HCT116 (cell line): ENCODE measurements around the gene CPZ. TPM values are rescaled to one million over a fixed set of nuclear protein-coding genes. Genes with fewer than 3 reads are reported as not detected.

Source experiments
- ATAC-seq: fragments of 200-7000 bp; cut with Tn5 transposase; 2 replicates; pipeline ENCODE4 v1.9.1; 2020; ENCODE audit warnings: mild to moderate bottlenecking, moderate library complexity
- BruUV-seq: library from RNA; stranded (reverse); fragments of 400-500 nt; replicated peaks from 2 replicates; lab custom pipeline; 2021; lab: Mats Ljungman, UMichigan
- CTCF ChIA-PET: fragments of 300-600 bp; sonication (Branson Sonifier 250); formaldehyde crosslinking; loops from one replicate; lab custom pipeline; 2021; ENCODE audit warnings: antibody characterized with exemption; lab: Charles Lee
- POLR2A ChIA-PET: fragments of 300-600, 350-600 bp; sonication (Branson Sonifier 250); formaldehyde crosslinking; loops from one replicate; lab custom pipeline; 2021; ENCODE audit warnings: antibody characterized with exemption; lab: Charles Lee
- RAD21 ChIA-PET, 2 experiments: fragments of 300-600 bp; sonication (Branson Sonifier 250); formaldehyde crosslinking; loops; one replicate each; lab custom pipeline; 2023; ENCODE audit warnings: low total read pairs in 2 of 2; ENCODE audit not compliant: uncharacterized antibody in 2 of 2, unreplicated experiment in 2 of 2, low non-redundant PET in 1 of 2; lab: Charles Lee
- DNase-seq: peaks from one replicate; pipeline ENCODE4 v3.0.0-alpha.2; 2010; ENCODE audit warnings: low read depth, low spot score
- H2AFZ ChIP-seq: fragments of 200-600 bp; shearing (Covaris generic), sonication (generic); 2 replicates; pipeline ENCODE4 v1.6.1; 2017; ENCODE audit warnings: low read depth, mixed run types, mixed read lengths, antibody characterized with exemption, low read length; ENCODE audit not compliant: poor library complexity, severe bottlenecking
- H3K27ac ChIP-seq: 2 replicates; pipeline ENCODE4 v1.5.1; 2012; ENCODE audit warnings: low read depth, low read length
- H3K27me3 ChIP-seq: fragments of 200-600 bp; sonication (generic); 2 replicates; pipeline ENCODE4 v1.6.1; 2016; ENCODE audit warnings: mixed run types, low read length, mixed read lengths; ENCODE audit not compliant: insufficient read depth
- H3K36me3 ChIP-seq, 2 experiments: fragments of 200-500 bp in 1 of 2; fragments of 200-600 bp in 1 of 2; sonication (Bioruptor generic) in 1 of 2; sonication (generic) in 1 of 2; 2 replicates each; pipeline versions ENCODE4 v1.5.1 to v1.6.1; 2014 to 2016; ENCODE audit warnings: low read length in 2 of 2, inconsistent platforms in 1 of 2, mixed read lengths in 1 of 2, mixed run types in 1 of 2; ENCODE audit not compliant: insufficient read depth in 2 of 2, control insufficient read depth in 1 of 2
- H3K4me1 ChIP-seq, 2 experiments: fragments of 200-600 bp in 1 of 2; sonication (generic) in 1 of 2; 2 replicates each; pipeline versions ENCODE4 v1.5.1 to v1.6.1; 2012 to 2017; ENCODE audit warnings: low read length in 2 of 2, inconsistent platforms in 1 of 2, mild to moderate bottlenecking in 1 of 2, mixed read lengths in 1 of 2, mixed run types in 1 of 2, moderate library complexity in 1 of 2; ENCODE audit not compliant: insufficient read depth in 2 of 2, control insufficient read depth in 1 of 2
- H3K4me2 ChIP-seq: fragments of 200-600 bp; sonication (generic); 2 replicates; pipeline ENCODE4 v1.6.1; 2017; ENCODE audit warnings: mixed run types, low read length, mixed read lengths
- H3K4me3 ChIP-seq, 2 experiments: fragments of 200-600 bp in 1 of 2; sonication (generic) in 1 of 2; replicated peaks in 1 of 2; 2 replicates each; pipeline ENCODE4 v1.5.1; 2011 to 2016; ENCODE audit warnings: low read length in 2 of 2, control low read depth in 1 of 2, low read depth in 1 of 2, mild to moderate bottlenecking in 1 of 2, mixed read lengths in 1 of 2, mixed run types in 1 of 2
- H3K79me2 ChIP-seq: fragments of 200-600 bp; sonication (generic); 2 replicates; pipeline ENCODE4 v1.6.1; 2017; ENCODE audit warnings: mild to moderate bottlenecking, mixed run types, low read length, moderate library complexity, mixed read lengths; ENCODE audit not compliant: insufficient read depth
- H3K9ac ChIP-seq: fragments of 200-600 bp; sonication (generic); 2 replicates; pipeline ENCODE4 v1.6.1; 2016; ENCODE audit warnings: low read length, mixed read lengths
- H3K9me2 ChIP-seq: fragments of 200-600 bp; sonication (generic), shearing (Covaris generic); 2 replicates; pipeline ENCODE4 v1.6.1; 2017; ENCODE audit warnings: mixed run types, mild to moderate bottlenecking, moderate library complexity; ENCODE audit not compliant: insufficient read depth
- H3K9me3 ChIP-seq, 2 experiments: fragments of 200-500 bp in 1 of 2; fragments of 200-600 bp in 1 of 2; sonication (Bioruptor generic) in 1 of 2; sonication (generic) in 1 of 2; 2 replicates each; pipeline ENCODE4 v1.6.1; 2014 to 2017; ENCODE audit warnings: low read length in 2 of 2, mixed read lengths in 2 of 2, inconsistent platforms in 1 of 2, low read depth in 1 of 2, mild to moderate bottlenecking in 1 of 2, mixed run types in 1 of 2, moderate library complexity in 1 of 2; ENCODE audit not compliant: control insufficient read depth in 1 of 2, insufficient read depth in 1 of 2
- H4K20me1 ChIP-seq: fragments of 200-600 bp; sonication (generic), shearing (Covaris generic); 2 replicates; pipeline ENCODE4 v1.6.1; 2017; ENCODE audit warnings: mixed run types, mild to moderate bottlenecking, moderate library complexity; ENCODE audit not compliant: insufficient read depth
- CEBPB ChIP-seq: IDR thresholded peaks from 2 replicates; pipeline ENCODE4 v1.6.1; 2012; ENCODE audit warnings: low read depth
- ELF1 ChIP-seq: IDR thresholded peaks from 2 replicates; pipeline ENCODE4 v1.6.1; 2012; ENCODE audit warnings: low read depth, borderline replicate concordance
- EZH2phosphoT487 ChIP-seq: fragments of 200-600 bp; IDR thresholded peaks from 2 replicates; pipeline ENCODE4 v1.6.1; 2018; ENCODE audit warnings: antibody characterized with exemption, borderline replicate concordance
- POLR2A ChIP-seq: IDR thresholded peaks from 2 replicates; pipeline ENCODE4 v1.7.0; 2011; ENCODE audit warnings: borderline replicate concordance; ENCODE audit not compliant: insufficient read depth, insufficient read length; ENCODE audit errors: extremely low read depth
- RAD21 ChIP-seq: IDR thresholded peaks from 2 replicates; pipeline ENCODE4 v1.6.1; 2012; ENCODE audit warnings: low read depth, mild to moderate bottlenecking
- SRF ChIP-seq: IDR thresholded peaks from 2 replicates; pipeline ENCODE4 v1.6.1; 2012; ENCODE audit warnings: low read depth
- ZFX ChIP-seq: fragments of 450-650 bp; IDR thresholded peaks from 2 replicates; pipeline ENCODE4 v1.6.1; 2017
- intact Hi-C: fragments of 100-400 bp; cut with micrococcal nuclease; formaldehyde crosslinking; loops from 2 replicates; pipeline ENCODE4 v1.10.0; 2022
- total RNA-seq: library from RNA; stranded (reverse); gene quantifications from one replicate; pipeline ENCODE4 v1.2.1, GENCODE V29; 2021; ENCODE audit not compliant: unreplicated experiment
- TF ChIP-seq, protein P1 (sequence below): IDR thresholded peaks from 2 replicates; pipeline ENCODE4 v1.6.1; 2012

The CPZ gene
- total RNA-seq, 1 experiment from 2014 or later, result not detected

GRCh38 chr4:8615366-8615765 lies 22.8 kb downstream of the CPZ start:
- CTCF ChIA-PET, result no interaction called here
- Histone ChIP-seq H2AFZ (no peak overlapping the region), H3K9me3 (no peaks in the 10 kb centered on the region), H3K9me2 (no peaks in the 10 kb centered on the region), H3K4me1 (no peaks in the 10 kb centered on the region), H3K4me2 (no peak overlapping the region), H3K36me3 (no peaks in the 10 kb centered on the region), H4K20me1 (no peaks in the 10 kb centered on the region), H3K79me2 (no peaks in the 10 kb centered on the region), H3K27me3 (no peaks in the 10 kb centered on the region), H3K4me3 (no peak overlapping the region)
- intact Hi-C loops, result no loop called here
- RAD21 ChIA-PET, result no interaction called here
- TF ChIP-seq SRF, result no peak
- no peak for TF ChIP-seq POLR2A
- TF ChIP-seq, protein P1, sequence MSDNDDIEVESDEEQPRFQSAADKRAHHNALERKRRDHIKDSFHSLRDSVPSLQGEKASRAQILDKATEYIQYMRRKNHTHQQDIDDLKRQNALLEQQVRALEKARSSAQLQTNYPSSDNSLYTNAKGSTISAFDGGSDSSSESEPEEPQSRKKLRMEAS, result no peak
- TF ChIP-seq CEBPB, result no peak
- no peak for TF ChIP-seq ZFX
- TF ChIP-seq, all 23 proteins: peak for 0
- POLR2A ChIA-PET, result no interaction called here
- H3K27ac ChIP-seq, result no peak overlapping the region
- ATAC-seq, result no peak
- DNase-seq, result no peak
- BruUV-seq, result no TSS peak
- no peak overlapping the region for H3K9ac ChIP-seq

GRCh38 chr4:8615921-8616787 lies 23.6 kb downstream of the CPZ start:
- Histone ChIP-seq H3K79me2 (no peaks in the 10 kb centered on the region), H3K27me3 (no peaks in the 10 kb centered on the region), H3K9ac (no peak overlapping the region), H3K9me2 (no peaks in the 10 kb centered on the region), H3K36me3 (no peaks in the 10 kb centered on the region)
- RAD21 ChIA-PET, result no interaction called here
- CTCF ChIA-PET, result interaction anchor here (1.0 kb wide), 1 partner anchor 9 kb away, joined by 4 read pairs; no protein-coding TSS in a partner anchor
- POLR2A ChIA-PET, result no interaction called here
- no TSS peak for BruUV-seq
- no peak for ATAC-seq
- TF ChIP-seq, protein P1, result no peak
- TF ChIP-seq EZH2phosphoT487, result no peak
- TF ChIP-seq RAD21, result no peak
- no peak for TF ChIP-seq ELF1
- TF ChIP-seq, all 23 proteins: peak for 0
- H3K4me2 ChIP-seq, result no peak overlapping the region
- no peak overlapping the region for H3K4me3 ChIP-seq
- no peak overlapping the region for H3K27ac ChIP-seq
- H3K9me3 ChIP-seq, result no peaks in the 10 kb centered on the region
- no peak for DNase-seq
- no peak overlapping the region for H2AFZ ChIP-seq
- H3K4me1 ChIP-seq, result no peaks in the 10 kb centered on the region
- H4K20me1 ChIP-seq, result no peaks in the 10 kb centered on the region
- intact Hi-C loops, result no loop called here
